GM19193 (cell line): ENCODE data around the gene OR10G7.

Source experiments
- POLR2A ChIP-seq: IDR thresholded peaks from 4 replicates; pipeline ENCODE4 v1.6.1; 2011; ENCODE audit not compliant: insufficient read depth, insufficient read length; ENCODE audit errors: extremely low read depth

The OR10G7 gene

DNA sequence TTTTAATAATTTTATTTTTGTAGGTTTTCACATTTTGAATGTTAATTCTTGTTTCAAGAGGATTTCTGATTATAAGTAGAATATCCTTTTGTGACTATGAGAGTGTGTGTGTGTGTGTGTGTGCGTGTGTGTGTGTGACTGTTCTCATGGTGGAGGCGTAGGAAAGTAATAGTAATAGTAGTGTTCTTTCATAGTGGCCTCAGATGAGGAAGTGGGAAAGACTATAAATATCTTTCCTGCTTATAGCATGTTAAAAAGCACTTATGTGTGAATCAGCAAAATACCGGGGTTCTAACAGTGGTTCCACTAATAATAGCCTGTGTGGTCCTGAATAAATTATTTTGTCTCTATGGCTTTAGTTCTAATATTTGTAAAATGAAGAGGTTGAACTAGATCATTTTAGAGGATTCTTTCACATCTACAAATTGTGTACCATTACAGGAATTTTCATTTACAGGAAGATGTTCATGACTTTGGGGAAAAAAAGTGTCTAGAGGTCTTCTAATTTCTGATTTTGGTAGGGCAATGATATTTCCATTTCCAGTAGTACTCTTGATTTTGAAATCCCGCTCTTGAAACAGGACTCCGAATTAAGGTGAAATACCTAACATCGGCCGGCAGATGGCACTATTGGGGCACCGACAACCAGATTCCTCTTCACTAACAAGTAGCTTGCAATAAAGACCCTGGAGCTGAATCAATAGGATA, 29.9 kb upstream of the OR10G7 start:
- no peak for TF ChIP-seq POLR2A

DNA sequence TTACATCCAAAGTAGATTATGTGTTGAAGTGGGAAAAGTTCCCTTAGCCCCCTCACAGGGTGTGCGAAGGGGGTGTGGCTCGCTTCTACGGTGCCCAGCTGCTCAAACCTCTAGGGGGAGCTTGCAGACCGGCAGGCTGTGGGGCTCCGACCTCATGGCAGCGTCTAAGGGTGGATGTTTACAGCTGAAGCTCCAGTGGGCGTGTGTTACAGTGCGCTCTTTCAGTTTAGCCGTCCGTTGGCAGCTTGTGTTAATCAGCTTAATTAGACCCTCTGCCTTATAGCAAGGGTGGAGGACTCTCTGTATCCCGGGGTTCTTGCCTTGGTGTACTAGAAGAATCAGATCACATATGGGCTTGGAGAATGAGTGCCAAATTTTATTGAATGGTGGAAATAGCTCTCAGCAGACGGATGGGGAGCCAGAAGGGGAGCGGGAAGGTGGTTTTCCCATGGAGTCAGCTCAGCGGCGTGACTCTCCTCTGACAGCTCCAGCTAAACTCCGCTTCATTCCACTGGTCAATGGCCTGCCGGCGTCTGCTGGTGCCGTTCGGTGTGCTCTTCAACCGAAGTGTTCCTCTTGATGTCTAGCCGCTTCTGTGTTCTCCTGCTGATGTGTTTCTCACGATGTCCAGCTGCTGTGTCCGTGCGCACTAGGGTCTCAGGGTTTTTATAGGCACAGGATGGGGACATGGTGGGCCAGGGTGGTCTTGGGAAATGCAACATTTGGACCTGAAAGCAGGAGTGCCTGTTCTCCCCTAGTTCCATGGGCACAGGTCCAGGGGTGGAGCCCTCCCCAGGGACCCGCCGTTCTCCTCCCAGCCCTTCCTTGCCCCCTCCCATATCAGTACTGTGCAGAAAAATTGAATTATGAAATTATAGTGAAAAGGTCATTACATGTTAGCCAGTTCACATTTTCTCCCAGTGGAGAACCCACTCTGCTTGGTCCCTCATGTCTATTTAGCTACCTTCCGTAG, 28.6 kb upstream of the OR10G7 start:
- TF ChIP-seq POLR2A, result no peak

DNA sequence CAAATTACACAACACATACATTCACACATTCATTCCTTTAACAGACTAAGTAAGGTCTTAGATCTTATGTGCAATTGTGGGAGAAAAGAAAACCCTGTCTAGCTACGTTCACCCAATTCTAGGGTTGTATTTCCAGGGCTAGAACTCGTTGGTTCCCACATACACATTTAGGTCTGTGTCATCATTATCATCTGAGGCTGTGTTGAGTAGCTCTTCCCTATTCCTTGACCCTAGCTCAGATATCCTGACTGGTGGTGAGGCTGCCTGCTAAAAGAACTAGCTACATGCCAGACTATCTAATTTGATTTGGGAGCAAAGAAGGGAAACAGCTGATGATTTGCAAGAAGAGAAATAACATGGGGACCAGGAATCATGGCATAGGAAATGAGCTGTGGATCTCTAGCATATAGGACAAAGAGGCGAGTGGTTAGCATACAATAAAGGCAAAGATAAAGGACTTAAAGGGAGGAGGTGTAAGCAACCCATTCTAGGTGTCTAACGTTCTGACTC, 27.5 kb upstream of the OR10G7 start:
- no peak for TF ChIP-seq POLR2A

DNA sequence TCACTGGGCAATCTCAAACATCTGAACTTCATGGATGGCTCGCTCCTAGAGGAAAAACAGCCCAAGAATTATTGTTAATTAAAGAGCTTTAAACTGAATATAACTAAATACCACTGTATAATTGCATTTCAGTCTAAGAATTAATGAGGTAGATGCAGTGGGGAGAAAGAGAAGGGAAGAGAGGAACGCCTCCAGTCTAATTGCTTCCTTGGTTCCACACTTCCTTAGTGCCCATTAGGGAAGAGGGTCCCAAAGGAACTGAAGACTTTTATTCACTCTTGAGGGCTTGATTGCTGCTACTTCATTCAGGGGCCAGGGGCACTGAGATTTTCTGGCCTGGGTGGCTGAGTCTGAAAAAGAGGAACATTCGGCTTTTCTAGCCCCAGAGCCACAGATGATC, 11.8 kb upstream of the OR10G7 start:
- TF ChIP-seq POLR2A, result no peak

DNA sequence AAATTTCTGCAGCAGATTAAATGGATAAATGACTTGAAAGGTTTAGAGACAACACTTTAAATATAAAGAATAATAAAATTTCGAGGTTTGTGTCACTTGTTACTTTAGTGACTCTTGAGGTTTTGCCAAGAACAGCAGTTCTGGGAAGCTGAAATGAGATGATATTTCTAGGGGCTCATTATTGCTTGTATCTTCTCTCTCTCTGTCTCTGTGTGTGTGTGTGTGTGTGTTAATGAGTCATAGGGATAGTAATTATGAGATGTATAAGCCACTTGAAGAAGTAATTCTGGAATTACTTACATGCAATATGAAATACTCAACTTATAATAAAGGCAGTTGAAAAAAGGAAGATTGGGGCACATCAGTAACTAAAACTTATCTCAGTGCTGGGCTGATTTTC, 9.6 kb upstream of the OR10G7 start:
- no peak for TF ChIP-seq POLR2A

DNA sequence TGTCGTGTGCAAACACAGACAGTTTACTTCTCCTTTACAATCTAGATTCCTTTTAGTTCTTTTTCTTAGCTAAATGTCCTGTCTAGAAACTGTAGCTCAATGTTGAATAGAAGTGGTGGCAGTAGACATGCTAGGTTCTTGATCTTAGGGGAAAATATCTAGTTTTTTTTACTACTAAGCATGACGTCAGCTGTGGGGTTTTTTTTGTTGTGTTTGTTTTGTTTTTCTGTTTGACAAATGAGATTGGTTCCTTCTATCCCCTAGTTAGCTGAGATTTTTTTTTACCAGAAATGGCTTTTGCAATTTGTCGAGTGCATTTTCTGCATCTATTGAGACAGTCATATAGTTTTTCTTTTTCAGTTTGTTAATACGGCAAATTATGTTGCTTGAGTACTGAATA, 2.3 kb upstream of the OR10G7 start:
- TF ChIP-seq POLR2A, result no peak

DNA sequence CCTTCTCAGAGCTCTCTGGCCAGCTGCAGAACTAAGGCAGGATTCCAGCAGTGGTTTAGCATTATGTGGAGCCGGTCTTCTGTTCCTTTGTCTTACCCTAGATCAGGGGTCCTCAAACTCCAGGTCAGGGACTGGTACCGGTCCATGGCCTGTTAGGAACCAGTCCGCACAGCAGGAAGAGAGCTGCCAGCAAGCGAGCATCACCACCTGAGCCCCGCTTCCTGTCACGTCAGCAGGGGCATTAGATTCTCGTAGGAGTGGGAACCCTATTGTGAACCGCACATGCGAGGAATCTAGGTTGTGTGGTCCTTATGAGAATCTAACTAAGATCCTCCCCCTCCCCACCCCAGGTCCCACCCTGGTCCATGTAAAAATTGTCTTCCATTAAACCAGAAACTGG, 1.6 kb downstream of the OR10G7 start:
- no peak for TF ChIP-seq POLR2A

DNA sequence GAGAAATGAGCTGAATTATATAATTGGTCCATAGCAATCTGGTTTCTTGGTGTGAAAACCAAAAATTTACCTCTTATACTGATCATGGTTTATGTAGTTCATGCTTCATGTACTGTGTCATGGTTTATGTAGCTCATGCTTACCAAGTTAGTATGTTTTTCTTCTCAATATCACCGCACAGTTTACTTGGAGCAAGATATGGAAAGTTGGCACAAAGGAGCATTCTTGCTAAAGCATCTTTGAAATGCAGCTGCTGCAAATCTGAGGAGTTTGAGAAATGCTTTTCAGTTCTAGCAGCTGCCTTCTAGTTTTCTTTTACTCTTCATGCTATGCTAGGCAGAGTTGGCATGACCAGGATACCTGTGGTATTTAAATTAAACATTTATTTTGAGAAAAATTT, 4.5 kb downstream of the OR10G7 start:
- TF ChIP-seq POLR2A, result no peak

DNA sequence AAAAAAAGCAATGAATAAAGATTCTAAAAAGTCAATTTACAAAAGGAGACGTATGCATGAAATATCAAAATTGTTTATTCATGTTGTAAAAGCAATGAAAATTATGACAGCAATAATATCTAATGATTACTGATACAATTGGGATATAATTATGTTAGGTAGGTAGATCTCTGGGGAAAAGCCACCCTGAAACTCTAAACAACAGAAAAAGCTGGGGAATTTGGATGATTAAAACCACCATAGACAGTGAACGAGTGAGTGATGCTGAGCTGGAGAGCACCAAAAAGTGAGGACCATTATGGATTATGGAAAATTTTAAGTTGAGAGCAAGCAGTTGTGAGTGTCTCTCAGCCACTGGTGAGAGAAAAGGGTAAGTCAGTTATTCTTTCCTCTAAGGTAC, 14.6 kb downstream of the OR10G7 start, which contains the start of gene OR10G8:
OR10G8 (plus strand) TSS at position 301 of the 400 bp plus-strand sequence. CDS start 2,825 bp downstream, outside the sequence.
- no peak for TF ChIP-seq POLR2A

DNA sequence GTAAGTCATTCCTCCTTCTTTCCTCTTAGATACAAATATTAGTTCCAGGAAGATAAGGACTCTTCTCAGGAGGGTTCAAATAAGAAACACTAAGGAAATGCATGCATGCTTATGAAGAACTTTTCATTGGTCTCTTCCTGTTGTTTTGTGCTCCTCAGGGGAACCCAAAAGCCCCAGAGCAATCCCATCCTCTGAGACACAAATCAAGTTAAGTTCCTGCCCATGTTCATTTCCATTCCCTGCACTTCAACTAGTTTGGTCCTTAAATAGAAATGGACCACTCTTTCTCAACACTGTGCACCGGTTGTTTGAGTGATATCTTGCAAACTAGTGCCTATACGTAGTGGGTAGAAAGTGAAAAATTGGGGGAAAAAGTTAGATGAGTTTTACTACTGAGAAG, 28.4 kb downstream of the OR10G7 start, which contains the start of gene OR10G4:
OR10G4 (plus strand) TSS at position 301 of the 400 bp plus-strand sequence. CDS start 2,578 bp downstream, outside the sequence.
- no peak for TF ChIP-seq POLR2A

DNA sequence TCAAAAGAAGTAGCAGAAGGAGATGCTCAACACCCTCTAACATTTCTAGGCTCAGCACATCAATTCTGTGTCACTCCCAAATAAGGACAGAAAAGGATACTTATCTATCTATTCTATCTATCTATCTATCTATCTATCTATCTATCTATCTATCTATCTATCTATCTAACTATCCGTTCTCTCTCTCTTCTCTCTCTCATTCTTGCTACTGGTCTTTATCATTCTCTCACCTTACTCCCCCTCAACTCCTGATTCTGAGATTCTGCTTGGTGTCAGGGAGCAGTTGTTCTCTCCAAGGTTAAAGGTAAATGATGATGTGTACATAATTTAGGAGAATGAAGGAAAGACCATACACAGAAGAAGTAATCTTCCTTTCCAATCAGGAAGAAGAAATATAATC, 46.0 kb downstream of the OR10G7 start, which contains the start of gene OR10G6:
OR10G6 (minus strand) TSS at position 43 of the 400 bp plus-strand sequence; CDS start at position 43, 0 bp downstream.
- no peak for TF ChIP-seq POLR2A
